Glutamatergic neuron (in vitro differentiated cells): ENCODE results near the gene ISCA2. TPM values are rescaled to one million over a fixed set of nuclear protein-coding genes. Genes with fewer than 3 reads are reported as not detected.

ENCODE experiments used
- DNase-seq: peaks from one replicate; pipeline ENCODE4 v3.0.0; 2022
- H3K27ac Mint-ChIP-seq: one replicate; pipeline ENCODE4 v1.8.0; 2020; ENCODE audit warnings: mild to moderate bottlenecking, mixed read lengths, inconsistent platforms; ENCODE audit not compliant: unreplicated experiment
- H3K27me3 Mint-ChIP-seq: one replicate; pipeline ENCODE4 v1.8.0; 2020; ENCODE audit warnings: mild to moderate bottlenecking, moderate library complexity, mixed read lengths, inconsistent platforms; ENCODE audit not compliant: unreplicated experiment
- H3K36me3 Mint-ChIP-seq: one replicate; pipeline ENCODE4 v1.8.0; 2020; ENCODE audit warnings: mild to moderate bottlenecking, mixed read lengths, inconsistent platforms; ENCODE audit not compliant: unreplicated experiment
- H3K4me1 Mint-ChIP-seq: one replicate; pipeline ENCODE4 v1.8.0; 2020; ENCODE audit warnings: mild to moderate bottlenecking, low read depth, mixed read lengths, inconsistent platforms; ENCODE audit not compliant: unreplicated experiment
- H3K4me3 Mint-ChIP-seq: one replicate; pipeline ENCODE4 v1.8.0; 2020; ENCODE audit warnings: mild to moderate bottlenecking, mixed read lengths, inconsistent platforms; ENCODE audit not compliant: unreplicated experiment
- H3K9me3 Mint-ChIP-seq: one replicate; pipeline ENCODE4 v1.8.0; 2020; ENCODE audit warnings: mild to moderate bottlenecking, moderate library complexity, mixed read lengths, inconsistent platforms; ENCODE audit not compliant: unreplicated experiment
- CTCF ChIP-seq: fragments of 200-600 bp; sonication (generic); IDR thresholded peaks from one replicate; pipeline ENCODE4 v1.5.0; 2021; ENCODE audit not compliant: partially characterized antibody, unreplicated experiment
- total RNA-seq: library from RNA; stranded (reverse); fragmentation: NEBNext Ultra II Directional; extraction: Animal tissue kit (Norgen Biotek cat#: 25700); gene quantifications from one replicate; pipeline ENCODE4 v1.2.1, GENCODE V29; 2021; ENCODE audit not compliant: unreplicated experiment

Gene ISCA2
- total RNA-seq, 1 donor from 2014 or later, result 14.8 TPM

GRCh38 chr14:74482571-74482970 is 11.0 kb upstream of the ISCA2 start:
- Mint-ChIP-seq H3K27ac (no peak overlapping the region), H3K36me3 (no peaks in the 10 kb centered on the region), H3K4me1 (no peaks in the 10 kb centered on the region), H3K9me3 (no peaks in the 10 kb centered on the region), H3K27me3 (no peaks in the 10 kb centered on the region), H3K4me3 (no peak overlapping the region)
- no peak for DNase-seq
- TF ChIP-seq CTCF, result no peak

GRCh38 chr14:74483321-74483720 is 10.2 kb upstream of the ISCA2 start:
- Mint-ChIP-seq H3K4me1 (no peaks in the 10 kb centered on the region), H3K27me3 (no peaks in the 10 kb centered on the region), H3K27ac (no peak overlapping the region), H3K9me3 (no peaks in the 10 kb centered on the region), H3K36me3 (no peaks in the 10 kb centered on the region), H3K4me3 (no peak overlapping the region)
- TF ChIP-seq CTCF, result no peak
- no peak for DNase-seq

GRCh38 chr14:74486164-74486563 is 7.4 kb upstream of the ISCA2 start:
- Mint-ChIP-seq H3K4me1 (no peaks in the 10 kb centered on the region), H3K36me3 (no peaks in the 10 kb centered on the region), H3K27ac (no peak overlapping the region), H3K9me3 (no peaks in the 10 kb centered on the region), H3K4me3 (no peak overlapping the region), H3K27me3 (peaks cover 3% of the 10 kb centered on the region)
- TF ChIP-seq CTCF, result no peak
- no peak for DNase-seq

GRCh38 chr14:74488786-74489397 is 4.7 kb upstream of the ISCA2 start:
- H3K4me3 Mint-ChIP-seq, result no peak overlapping the region
- no peak for DNase-seq
- no peaks in the 10 kb centered on the region for H3K9me3 Mint-ChIP-seq
- no peak overlapping the region for H3K27ac Mint-ChIP-seq
- H3K36me3 Mint-ChIP-seq, result no peaks in the 10 kb centered on the region
- H3K4me1 Mint-ChIP-seq, result no peaks in the 10 kb centered on the region
- no peak for TF ChIP-seq CTCF
- H3K27me3 Mint-ChIP-seq, result peaks cover 5% of the 10 kb centered on the region

GRCh38 chr14:74490486-74490885 is 3.1 kb upstream of the ISCA2 start:
- Mint-ChIP-seq H3K27ac (no peak overlapping the region), H3K9me3 (no peaks in the 10 kb centered on the region), H3K4me1 (peaks cover 4% of the 10 kb centered on the region), H3K36me3 (no peaks in the 10 kb centered on the region), H3K4me3 (no peak overlapping the region), H3K27me3 (peaks cover 5% of the 10 kb centered on the region)
- no peak for DNase-seq
- no peak for TF ChIP-seq CTCF
